D721Med (cell line): ENCODE measurements around the gene COASY.
A peak's percentile ranks its signal among the peaks of the same experiment; 100 is the strongest.
"Not testable (repeated sequence)": the region's sequence is repeated elsewhere in the genome, so short reads cannot be mapped to it uniquely, and the experiment has no call there.

ENCODE experiments used
- DNase-seq: peaks from one replicate; pipeline ENCODE4 v3.0.0; 2011; ENCODE audit warnings: low spot score; ENCODE audit not compliant: insufficient read length
- FAIRE-seq: peaks from 2 replicates; lab custom pipeline; 2011; peaks lifted over from hg19 to GRCh38; lab: Jason Lieb, UNC
- CTCF ChIP-seq: IDR thresholded peaks from 2 replicates; pipeline ENCODE4 v1.5.1; 2012; ENCODE audit warnings: mild to moderate bottlenecking, control low read depth; ENCODE audit not compliant: insufficient read depth; ENCODE audit errors: missing control alignments

The COASY gene

GRCh38 chr17:42609182-42609813, 47.4 kb downstream of the COASY start, which contains the start of the genes RETREG3 and TUBG1:
TSS of gene RETREG3 (minus strand) at chr17:42609374. CDS start at chr17:42609324, 50 bp downstream.
TSS of gene TUBG1 (plus strand) at chr17:42609683. CDS start at chr17:42609738, 55 bp downstream.
- no peak for TF ChIP-seq CTCF
- no peak for FAIRE-seq
- peak; percentile 94 for DNase-seq

GRCh38 chr17:42609814-42610801, 48.2 kb downstream of the COASY start:
- not testable (repeated sequence) for DNase-seq

GRCh38 chr17:42612013-42612412, 50.1 kb downstream of the COASY start:
- DNase-seq (no peak), FAIRE-seq (no peak)
- no peak for TF ChIP-seq CTCF

More at GRCh38 chr17:42609814-42610801, 48.2 kb downstream of the COASY start:
- not testable (repeated sequence) for FAIRE-seq

GRCh38 chr17:42613699-42614295, 51.8 kb downstream of the COASY start:
- TF ChIP-seq CTCF = no peak
- FAIRE-seq = no peak
- no peak for DNase-seq
